HG02981 (cell line): ENCODE measurements around the gene NUDCD3.

Source experiments
- ATAC-seq: cut with Tn5 transposase; IDR thresholded peaks from one replicate; pipeline ENCODE4 v1.9.1; 2021; ENCODE audit warnings: mild to moderate bottlenecking, moderate library complexity; ENCODE audit not compliant: unreplicated experiment

Gene NUDCD3

GRCh38 chr7:44403176-44403759 is 87.2 kb downstream of the NUDCD3 start:
- ATAC-seq, result no peak

- no peak for ATAC-seq
Measured at GRCh38 chr7:44402401-44403060, 87.9 kb downstream of the NUDCD3 start.

GRCh38 chr7:44401692-44402091 is 88.8 kb downstream of the NUDCD3 start:
- no peak for ATAC-seq

- no peak for ATAC-seq
Measured at GRCh38 chr7:44400033-44400511, 90.4 kb downstream of the NUDCD3 start.

GRCh38 chr7:44398953-44399574 is 91.4 kb downstream of the NUDCD3 start:
- ATAC-seq, result no peak

- no peak for ATAC-seq
Measured at GRCh38 chr7:44398511-44398911, 91.9 kb downstream of the NUDCD3 start.

- ATAC-seq, result no peak
Measured at GRCh38 chr7:44396931-44397545, 93.4 kb downstream of the NUDCD3 start.

- ATAC-seq, result no peak
Measured at GRCh38 chr7:44396496-44396895, 94.0 kb downstream of the NUDCD3 start.

- no peak for ATAC-seq
Measured at GRCh38 chr7:44395067-44395466, 95.4 kb downstream of the NUDCD3 start.

- ATAC-seq, result no peak
Measured at GRCh38 chr7:44394636-44395035, 95.8 kb downstream of the NUDCD3 start.

GRCh38 chr7:44394112-44394447 is 96.4 kb downstream of the NUDCD3 start:
- no peak for ATAC-seq

GRCh38 chr7:44393238-44394111 is 97.0 kb downstream of the NUDCD3 start:
- ATAC-seq, result no peak

- no peak for ATAC-seq
Measured at GRCh38 chr7:44392618-44393010, 97.8 kb downstream of the NUDCD3 start.

- ATAC-seq, result no peak
Measured at GRCh38 chr7:44391746-44392617, 98.5 kb downstream of the NUDCD3 start.

GRCh38 chr7:44391171-44391570 is 99.3 kb downstream of the NUDCD3 start:
- no peak for ATAC-seq

GRCh38 chr7:44390701-44391100 is 99.8 kb downstream of the NUDCD3 start:
- ATAC-seq, result no peak

GRCh38 chr7:44388089-44388970 is 102.1 kb downstream of the NUDCD3 start:
- no peak for ATAC-seq

GRCh38 chr7:44387389-44387788 is 103.1 kb downstream of the NUDCD3 start:
- no peak for ATAC-seq
